Neural cell (in vitro differentiated cells): ENCODE data around the gene HOGA1.

Experiments used
- CTCF ChIP-seq: fragments of 450-650 bp; IDR thresholded peaks from 2 replicates; pipeline ENCODE4 v1.5.1; 2014; ENCODE audit warnings: antibody characterized with exemption, mild to moderate bottlenecking, moderate library complexity; ENCODE audit not compliant: poor library complexity, severe bottlenecking
- EP300 ChIP-seq: fragments of 450-650 bp; conservative IDR thresholded peaks from 2 replicates; pipeline ENCODE4 v1.6.1; 2014; ENCODE audit warnings: antibody characterized with exemption, mild to moderate bottlenecking, moderate library complexity; ENCODE audit not compliant: poor library complexity, severe bottlenecking
- EZH2 ChIP-seq: fragments of 200-600, 300-800 bp; shearing (Covaris generic), sonication (generic); IDR thresholded peaks from 2 replicates; pipeline ENCODE4 v1.6.1; 2014; ENCODE audit warnings: antibody characterized with exemption, low read length, borderline replicate concordance, mild to moderate bottlenecking; ENCODE audit not compliant: insufficient read depth, poor library complexity, severe bottlenecking
- SMC3 ChIP-seq: fragments of 450-650 bp; conservative IDR thresholded peaks from 2 replicates; pipeline ENCODE4 v1.6.1; 2014; ENCODE audit warnings: antibody characterized with exemption, mild to moderate bottlenecking, moderate library complexity; ENCODE audit not compliant: poor library complexity

- no peak for TF ChIP-seq SMC3
- no peak for TF ChIP-seq CTCF
- no peak for TF ChIP-seq EZH2
- TF ChIP-seq EP300, result no peak
Observed at GRCh38 chr10:97597778-97598177, 13.6 kb downstream of the HOGA1 start.
